NT2/D1 (cell line): Measurements from ENCODE around the gene KLHL12.

ENCODE experiments used
- SUZ12 ChIP-seq: IDR thresholded peaks from 2 replicates; pipeline ENCODE4 v1.6.1; 2011; ENCODE audit not compliant: insufficient read length, insufficient read depth; ENCODE audit errors: extremely low read depth
- YY1 ChIP-seq: IDR thresholded peaks from 2 replicates; pipeline ENCODE4 v1.6.1; 2011; ENCODE audit not compliant: insufficient read length, insufficient read depth

GRCh38 chr1:202901555-202901954 is 25.5 kb downstream of the KLHL12 start:
- no peak for TF ChIP-seq YY1
- TF ChIP-seq SUZ12 = no peak
